NCI-H1048 (cell line): ENCODE measurements around the gene CERS3.

ENCODE experiments used
- DNase-seq: peaks from one replicate; lab custom pipeline; 2025; lab: John Stamatoyannopoulos, UW

The CERS3 gene

DNA sequence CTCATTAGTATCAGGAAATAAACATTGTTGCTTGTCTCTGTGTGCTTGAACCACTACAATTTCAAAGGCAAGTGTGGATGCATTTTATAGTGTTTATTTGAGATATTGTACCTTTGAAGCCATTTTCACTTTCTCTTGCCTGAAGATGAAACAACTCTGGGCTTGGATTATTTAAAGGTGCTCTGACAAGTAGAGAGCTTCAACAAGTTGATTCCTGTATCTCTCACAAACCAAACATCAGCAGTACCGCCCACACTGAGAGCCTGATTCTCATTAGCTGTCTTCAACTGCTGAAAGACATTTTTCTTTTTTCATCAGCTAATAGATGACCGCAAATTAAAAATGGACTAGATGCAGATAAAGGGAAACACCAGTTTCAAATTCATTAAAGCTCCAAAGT is 806 bp upstream of the CERS3 start:
- no peak for DNase-seq

DNA sequence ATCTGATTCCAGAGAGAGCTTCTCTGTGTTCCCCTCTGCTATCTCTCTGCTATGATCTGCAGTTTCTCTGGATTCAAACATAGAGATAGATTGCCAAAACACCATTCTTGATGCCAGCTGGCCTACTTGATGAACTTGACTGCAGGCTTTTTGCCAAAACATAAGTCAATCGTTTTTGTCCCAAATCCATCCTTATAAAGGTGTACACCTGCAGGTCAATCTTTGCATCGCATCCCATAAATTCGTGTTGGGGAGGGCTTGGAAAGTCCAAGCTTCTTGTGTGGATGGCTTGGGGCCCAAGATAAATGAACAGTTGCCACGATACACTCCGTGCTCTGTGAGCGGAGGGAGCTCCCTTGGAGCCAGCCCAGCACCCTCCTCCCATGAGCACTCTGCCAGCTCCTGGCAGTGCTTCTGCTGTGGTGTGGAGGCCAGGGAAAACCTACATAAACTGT is 2.7 kb downstream of the CERS3 start:
- DNase-seq, result no peak

DNA sequence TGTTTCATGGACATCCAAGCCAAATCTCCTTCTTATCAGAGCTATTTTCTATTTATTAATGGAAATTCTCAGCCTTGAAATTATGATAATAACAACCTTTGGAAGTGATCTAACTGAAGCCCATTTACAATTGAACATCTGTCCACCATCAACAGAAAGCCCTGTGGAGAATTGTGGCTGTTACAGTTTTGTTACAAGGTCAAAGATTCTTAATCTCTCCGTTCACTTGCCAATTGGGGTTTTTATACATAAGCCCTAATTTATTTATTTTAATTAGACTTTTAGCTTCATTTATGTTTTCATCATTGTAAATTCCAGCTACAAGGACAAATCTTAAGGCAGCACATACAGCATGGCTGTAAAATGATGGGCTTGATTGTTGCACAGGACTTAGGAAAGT is 3.3 kb downstream of the CERS3 start:
- no peak for DNase-seq

DNA sequence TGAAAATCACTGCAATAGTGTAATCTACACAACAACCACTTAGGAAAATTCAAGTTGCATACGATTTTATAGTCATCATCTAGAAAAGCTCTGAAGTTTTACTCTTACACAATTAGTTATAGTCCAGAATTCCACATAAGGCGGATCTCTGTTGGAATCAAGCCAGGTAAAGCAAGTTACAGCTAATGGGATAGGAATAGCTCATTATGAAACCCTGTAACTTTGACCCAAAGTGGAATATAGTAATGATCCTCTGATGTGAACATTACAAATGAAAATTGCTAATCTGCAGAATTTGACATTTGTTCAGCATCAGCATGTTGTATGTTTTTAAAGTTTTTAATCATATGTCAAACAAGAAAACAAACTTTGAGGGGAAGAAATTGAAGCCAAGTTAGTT is 4.4 kb downstream of the CERS3 start:
- DNase-seq, result no peak

DNA sequence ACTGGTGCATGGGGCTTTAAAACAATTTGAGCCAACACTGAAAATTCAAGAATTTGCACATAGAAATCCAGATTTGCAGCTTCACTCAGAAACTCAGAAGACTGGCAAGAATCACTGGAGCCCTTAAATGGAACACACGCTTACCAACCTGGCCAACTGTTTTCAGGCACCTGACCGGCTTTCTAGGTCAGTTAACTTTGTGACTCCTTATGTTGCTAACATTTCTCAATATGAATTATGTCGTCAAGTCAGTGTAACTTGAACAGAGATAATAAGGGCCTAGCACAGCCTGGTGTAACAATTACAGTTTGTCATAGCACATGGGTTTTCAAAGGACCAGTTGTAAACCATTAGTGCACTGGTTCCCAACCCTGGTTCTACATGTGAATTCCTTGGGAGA is 6.8 kb downstream of the CERS3 start:
- DNase-seq, result no peak

DNA sequence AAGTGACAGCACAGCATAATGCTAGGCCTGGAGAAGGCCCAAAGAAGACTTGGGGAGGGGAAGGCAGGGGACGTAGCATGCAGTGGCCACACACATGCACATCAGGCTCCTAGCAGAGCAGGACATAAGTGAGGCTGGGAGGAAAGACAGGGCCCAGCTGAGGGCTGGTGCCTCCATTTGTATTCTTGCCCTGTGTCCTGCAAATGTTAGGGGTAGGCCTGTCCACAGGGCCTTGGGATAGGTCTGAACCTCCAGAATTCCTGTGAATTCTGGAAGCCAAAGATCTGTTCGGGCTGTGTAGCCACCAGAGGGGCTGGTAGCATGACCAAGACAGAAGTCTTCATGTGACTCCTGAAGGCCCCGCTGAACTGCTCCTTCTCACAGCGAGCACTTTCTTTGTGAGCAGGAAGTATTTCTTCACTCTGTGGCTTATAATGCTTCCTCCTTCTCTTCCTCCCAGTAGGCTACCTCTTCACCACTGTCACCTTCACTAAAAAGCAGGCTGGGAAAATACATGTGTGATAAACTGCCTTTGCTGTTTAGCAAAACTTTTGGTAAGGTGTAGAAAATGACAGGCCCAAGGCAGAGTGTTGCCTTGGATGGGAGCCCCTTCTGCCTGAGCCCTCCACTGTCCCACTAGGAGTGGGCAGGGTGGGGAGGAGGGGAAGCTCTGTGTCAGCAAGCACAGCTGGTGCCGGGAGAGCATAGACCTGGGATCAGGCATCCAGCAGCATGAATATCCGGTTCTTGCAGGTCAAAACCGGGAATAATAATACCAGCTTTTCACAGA is 8.4 kb downstream of the CERS3 start:
- no peak for DNase-seq

DNA sequence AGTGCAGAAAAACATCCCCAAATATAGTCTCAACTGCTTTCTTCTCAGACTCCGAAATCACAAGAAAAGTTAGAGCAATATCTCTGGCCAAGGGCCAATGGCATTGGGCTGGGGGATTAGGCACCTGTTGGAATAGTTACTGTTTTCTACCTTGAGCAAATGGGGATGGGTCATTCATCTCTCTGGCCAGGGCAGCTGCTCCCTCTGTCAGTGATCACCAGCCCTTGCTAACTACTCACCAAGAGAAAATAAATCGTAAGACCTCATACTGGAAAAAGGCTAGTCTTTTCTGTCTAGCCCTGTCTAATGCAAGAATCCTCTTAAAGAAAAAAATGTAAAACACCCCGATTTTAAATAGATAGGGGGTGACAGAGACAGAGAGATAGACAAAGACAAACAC is 10.9 kb downstream of the CERS3 start:
- DNase-seq, result no peak

DNA sequence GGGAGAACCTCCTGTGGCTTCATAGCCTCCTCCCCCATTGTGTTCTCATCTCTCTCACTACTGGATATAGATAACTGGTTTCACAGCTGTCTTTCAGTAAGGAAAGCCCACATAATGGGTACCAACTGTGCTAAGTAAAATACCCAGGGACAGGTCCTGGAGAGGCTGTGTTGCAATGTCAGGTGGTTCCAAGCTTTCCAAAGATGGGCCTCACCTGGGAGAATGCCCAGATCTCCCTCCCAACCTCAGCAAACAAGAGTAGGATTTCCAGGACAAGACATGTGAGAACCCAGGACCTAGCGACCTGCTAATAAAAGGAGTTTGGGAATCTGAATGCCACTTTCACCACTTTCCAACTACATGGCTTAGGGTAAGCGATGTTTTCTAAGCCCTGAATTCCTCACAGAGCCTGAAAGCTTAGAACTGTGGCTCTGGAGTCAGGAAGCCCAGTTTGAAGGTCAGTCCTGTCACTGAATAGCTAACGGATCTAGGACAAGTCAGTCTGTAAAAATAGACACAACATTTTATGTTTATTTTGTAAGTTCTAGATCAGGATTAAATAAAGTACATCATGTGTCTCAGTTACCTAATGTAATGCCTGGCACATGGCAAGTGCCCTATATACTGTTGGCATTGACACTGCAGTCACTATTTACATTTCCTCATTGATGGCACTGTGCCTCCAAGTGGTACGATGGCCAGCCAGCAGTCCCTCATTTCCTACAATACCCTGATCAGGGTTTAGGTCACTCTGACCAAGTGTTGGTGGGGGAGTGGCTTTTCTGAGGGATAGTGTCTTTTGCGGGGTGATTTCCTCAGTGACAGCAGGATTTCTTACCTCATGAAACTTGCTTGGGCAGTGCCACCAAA is 11.9 kb downstream of the CERS3 start:
- DNase-seq, result no peak

DNA sequence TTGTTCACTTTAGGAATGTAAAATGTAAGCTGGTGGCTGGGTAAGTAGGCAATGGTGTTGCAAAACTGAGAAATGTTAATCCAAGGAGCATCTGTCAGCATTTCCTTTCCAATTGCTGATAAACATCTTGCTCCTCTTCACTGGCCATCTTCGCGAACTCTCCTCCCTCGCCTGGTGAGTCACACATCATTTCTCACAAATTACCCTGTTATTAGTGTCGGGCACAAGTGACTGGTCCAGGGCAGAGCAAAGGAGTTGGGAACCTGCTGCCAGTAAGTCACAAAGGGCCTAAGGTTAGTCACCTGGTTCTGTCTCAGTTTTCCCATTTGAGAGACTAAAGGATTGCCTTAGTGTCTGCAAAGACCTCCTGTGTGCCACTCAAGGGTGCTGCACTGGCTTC is 13.0 kb downstream of the CERS3 start:
- no peak for DNase-seq

DNA sequence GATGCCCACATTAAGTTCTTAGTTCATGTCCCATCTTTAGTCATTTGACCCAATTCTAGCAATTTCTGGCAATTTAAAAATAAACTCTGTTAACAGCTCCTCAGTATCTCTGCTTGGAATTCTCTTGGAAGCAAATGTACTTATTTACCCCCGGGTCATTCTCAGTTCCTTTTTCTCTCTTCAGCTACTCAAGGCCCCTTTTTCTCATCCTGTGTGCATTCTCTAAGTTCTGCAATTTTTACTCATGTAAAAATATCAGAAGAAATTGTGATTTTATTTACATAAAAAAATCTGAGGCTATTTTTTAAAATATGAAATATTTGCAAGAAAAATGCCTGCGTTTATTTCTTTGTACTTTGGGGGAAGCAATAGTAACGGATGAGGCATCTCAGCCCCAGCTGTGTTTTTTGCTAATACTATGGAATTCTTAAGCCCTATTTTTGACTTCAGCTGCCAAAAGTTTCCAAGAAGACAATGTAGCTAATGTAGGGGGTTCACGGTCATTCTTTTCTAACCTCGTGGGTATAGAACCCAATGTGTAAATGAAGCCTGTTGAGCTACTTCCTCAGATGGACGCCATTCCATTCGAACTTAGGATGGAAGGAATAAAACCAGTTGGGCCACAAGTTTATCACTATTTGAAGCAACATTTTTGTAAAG is 20.0 kb downstream of the CERS3 start:
- DNase-seq, result no peak

DNA sequence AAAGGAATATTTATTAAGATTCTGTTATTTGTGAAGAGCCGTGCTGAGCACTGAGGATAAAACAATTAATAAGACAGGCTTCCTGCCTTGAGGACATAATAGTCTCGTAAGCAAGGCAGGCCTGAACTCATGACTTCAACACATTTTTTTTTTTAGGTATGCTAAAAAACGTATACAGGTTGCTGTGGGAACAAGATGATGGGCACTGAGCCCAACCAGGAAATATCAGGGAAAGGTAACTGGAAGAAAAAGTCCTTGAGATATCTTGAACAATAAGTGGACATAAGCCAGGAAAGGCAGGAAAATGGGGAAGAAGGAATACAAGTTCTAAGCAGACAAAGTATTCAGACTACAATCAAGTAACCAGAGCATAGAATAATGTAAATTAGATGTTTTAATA is 26.1 kb downstream of the CERS3 start:
- no peak for DNase-seq

DNA sequence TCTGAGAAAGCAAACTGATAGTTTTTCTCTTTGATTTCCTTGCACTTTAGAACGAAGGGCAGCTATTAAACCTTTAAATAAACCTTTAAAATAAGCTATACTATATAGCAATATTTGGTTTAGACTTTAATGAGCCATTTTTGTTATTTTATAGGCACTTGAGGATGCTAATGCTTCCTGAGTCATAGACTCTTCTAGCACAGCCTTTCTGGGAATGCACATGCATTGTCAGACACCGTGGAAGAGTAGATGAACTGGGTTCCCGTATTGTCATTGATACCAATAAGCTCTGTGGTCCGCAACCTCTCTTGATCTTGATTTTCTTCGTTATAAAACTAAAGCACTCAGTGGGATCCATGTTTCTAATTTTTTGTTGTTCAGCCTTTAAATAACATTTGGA is 27.6 kb downstream of the CERS3 start:
- DNase-seq, result no peak

DNA sequence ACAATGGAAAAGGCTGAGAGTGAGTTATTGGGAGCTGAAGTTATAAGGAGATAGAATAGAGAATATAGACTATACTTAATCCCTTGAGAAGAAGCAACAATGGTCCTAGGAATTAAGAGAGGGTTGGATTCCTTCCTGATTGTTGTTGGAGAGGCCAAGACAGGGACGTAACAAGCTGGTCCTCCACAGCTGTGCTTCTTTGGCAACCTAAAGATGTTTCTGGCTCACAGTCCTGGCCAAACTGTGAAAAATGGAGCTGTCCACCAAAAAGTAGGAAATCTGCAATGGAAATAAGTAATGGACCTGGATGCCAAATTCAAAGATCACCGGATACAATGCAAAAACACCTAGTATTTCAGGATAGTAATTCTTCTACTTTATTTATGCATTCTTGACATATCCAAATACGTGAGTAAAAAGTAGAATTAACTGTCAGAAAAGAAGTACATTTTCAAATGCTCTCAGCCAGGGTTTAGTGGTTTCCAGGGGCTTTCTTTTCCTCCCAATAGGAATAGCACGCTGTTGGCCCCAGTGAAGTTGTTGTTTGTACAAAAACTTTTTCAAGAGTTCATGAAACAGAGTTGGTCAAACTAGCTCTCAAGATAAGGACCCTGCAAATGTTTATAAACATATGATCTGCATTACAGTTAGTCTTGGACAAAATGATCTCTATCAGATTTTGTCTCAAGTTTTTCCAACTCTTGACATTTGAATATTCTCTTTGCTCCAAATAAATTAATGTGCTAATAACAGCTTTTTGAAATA is 28.3 kb downstream of the CERS3 start:
- DNase-seq, result no peak

DNA sequence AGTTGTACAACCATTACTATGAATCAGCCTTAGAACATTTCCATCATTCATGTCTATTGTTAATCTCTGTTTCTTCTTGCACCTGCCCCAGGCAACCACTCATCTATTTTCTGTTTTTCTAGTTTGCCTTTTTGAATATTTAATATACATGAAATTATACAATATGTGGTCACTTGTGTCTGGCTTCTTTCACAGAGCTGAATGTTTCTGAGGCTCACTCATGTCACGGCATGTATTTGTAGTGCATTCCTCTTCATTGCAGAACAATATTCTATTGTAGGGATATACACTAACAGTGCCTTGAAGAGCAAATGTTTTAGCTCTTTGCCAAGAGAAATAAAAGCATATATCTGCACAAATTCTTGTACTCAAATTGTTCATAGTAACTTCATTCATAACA is 32.9 kb downstream of the CERS3 start:
- DNase-seq, result no peak

DNA sequence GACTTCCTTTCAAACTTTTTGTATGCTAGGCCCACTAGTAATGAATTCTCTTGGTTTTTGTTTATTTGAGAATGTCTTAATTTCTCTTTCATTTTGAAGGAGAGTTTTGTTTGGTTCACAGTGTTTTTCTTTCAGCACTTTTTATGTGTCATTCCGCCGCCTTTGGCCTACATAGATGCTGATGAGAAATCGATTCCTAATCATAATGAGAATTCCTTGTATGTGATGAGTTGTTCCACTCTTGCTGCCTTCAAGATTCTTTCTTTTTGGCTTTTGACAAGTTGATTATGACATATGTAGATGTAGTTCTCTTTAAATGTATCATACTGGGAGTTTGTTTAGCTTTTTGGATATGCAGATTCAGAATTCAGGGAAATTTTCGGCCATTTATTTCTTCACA is 35.5 kb downstream of the CERS3 start:
- DNase-seq, result no peak

DNA sequence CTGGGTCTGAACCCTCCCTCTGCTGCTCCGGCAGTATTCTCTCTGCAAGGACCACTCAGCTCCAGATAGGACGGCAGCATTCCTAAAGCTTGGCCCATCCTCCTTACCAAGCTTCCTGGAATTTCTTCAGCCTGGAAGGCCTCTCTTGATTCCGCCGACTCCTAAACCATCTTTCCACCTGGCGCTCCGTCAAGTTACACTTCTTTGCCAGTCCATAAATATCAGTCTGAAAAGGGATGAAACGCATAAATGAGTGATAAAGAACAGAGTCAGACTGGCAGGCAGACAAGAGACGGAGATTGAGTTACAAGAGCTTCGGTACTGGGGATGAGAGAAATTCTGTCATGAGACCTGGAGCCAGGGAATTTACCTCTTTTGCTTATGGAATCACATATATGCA is 44.3 kb downstream of the CERS3 start:
- no peak for DNase-seq

DNA sequence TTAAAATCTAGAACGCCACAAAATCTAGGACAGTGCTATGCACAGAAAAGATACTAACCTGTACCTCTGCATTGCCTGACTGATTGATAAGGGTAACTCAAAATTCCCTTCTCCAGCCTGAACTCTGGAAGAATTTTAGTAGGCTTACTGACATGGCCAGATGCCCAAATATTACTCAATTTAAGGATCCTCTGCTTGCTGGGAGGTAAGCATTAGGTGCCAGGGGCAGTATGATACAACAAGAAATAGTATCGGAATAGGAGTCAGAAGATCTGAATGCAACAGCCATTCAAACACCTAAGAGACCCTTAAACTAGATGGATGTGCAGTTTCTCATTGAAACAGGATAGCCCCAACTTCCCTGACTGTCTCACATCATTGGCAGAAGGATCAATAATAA is 45.4 kb downstream of the CERS3 start:
- DNase-seq, result no peak

DNA sequence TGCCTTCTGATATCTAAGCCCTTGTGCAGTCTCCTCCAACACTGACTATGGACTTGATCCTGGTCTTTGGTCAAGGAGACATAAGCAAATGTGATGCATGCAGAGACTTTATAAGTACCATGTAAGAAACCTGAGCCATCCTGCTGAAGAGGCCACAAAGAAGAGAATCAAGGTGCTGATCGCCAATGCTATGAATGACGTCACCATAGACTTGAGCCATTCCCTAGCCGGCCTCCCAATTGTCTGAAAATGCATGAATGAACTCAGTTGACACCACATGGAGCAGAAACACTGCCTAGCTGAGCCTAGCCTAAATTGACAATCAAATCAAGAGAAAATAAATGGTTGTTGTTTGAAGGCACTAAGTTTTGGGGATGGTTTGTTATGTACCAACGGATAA is 51.9 kb downstream of the CERS3 start:
- DNase-seq, result no peak

DNA sequence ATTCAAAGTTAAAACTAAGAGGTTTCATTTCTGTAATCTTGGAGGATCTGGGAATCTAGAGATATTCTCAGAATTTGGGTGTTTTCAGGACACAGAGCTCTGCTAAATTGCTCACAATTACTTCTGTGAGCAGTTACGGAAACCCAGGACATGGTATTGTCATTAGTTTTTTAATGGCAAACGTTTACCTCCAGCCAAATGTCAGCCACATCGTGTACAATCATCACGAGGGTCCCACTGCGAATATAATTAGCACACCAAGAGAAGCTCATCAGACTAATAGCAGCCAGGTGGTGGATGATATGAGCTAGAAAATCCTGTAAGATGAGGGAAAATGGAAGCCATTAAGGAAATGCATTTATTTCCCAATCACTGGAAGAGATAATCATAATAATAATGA is 56.0 kb downstream of the CERS3 start:
- no peak for DNase-seq

DNA sequence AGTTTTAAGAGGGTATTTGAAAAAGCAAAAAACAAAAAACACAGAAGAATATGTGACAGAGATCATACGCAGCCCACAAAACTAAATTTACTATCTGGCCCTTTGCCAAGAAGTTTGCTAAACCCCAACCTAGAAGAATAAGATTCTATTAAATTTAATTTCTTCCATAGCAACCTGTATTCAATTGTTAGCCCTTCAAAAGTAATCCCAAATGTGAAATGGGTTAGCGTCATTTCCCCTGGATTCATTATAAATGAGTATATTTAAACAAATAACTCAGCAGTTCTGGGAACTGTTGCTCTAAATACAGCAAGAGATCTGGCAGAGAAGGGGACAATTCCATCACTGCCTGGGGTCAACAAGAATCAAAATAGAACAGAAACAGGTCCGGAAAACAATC is 56.8 kb downstream of the CERS3 start:
- no peak for DNase-seq

DNA sequence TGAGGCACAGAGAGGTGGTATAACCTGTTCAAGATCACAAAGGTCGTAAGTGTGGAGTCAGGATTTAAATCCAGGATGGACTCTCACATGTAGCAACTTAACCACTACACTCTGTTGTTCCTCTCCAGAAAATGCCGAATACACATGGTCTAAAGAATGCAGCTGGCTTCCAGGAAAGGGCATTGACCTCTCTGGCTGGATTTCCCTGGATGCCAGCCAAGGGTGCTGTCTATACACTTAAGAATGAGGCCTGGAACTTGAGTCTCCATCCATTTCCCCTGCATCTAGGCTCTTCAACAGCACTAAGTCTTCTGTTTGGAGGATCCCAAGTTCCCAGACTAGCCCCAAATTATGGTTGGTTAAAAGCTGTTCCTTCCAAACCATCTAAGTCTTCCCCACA is 60.5 kb downstream of the CERS3 start:
- DNase-seq, result no peak

DNA sequence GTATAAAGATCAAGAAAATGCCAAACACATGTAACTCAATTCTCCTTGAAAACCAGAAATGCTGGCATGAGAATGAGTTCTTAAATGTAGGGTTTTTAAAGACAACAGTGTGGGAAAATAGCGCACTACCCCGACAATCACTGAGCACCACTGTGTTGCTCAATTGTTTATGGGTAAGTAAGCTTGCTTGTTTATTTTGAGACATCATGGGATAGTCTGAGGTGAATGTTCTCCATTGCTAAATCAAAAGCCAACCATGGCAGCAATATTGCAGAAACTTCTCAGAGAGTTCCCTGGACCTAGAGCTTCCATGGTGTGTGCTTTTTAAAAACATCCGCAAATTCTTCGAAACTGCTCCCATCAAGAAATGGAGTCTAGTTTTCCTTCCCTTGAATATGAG is 62.7 kb downstream of the CERS3 start:
- DNase-seq, result no peak
